IMR-90 (cell line): ENCODE data around the gene PODXL2. TPM values are rescaled to one million over a fixed set of nuclear protein-coding genes. Genes with fewer than 3 reads are reported as not detected.

ENCODE experiments used
- ATAC-seq: fragments of 200-7000 bp; cut with Tn5 transposase; 2 replicates; pipeline ENCODE4 v1.9.1; 2020; ENCODE audit warnings: low read depth, mild to moderate bottlenecking, moderate library complexity
- BruUV-seq: library from RNA; stranded (reverse); fragments of 400-500 nt; replicated peaks from 2 replicates; lab custom pipeline; 2021; lab: Mats Ljungman, UMichigan
- CTCF ChIA-PET: fragments of 300-600 bp; formaldehyde crosslinking; extraction: SDS; loops from one replicate; lab custom pipeline; 2021; ENCODE audit warnings: antibody characterized with exemption; lab: Yijun Ruan, JAX
- POLR2A ChIA-PET: fragments of 300-600 bp; sonication (Branson Sonifier 250); formaldehyde crosslinking; loops from one replicate; lab custom pipeline; 2022; ENCODE audit warnings: antibody characterized with exemption; ENCODE audit not compliant: unreplicated experiment; lab: Charles Lee
- DNase-seq: peaks from one replicate; pipeline ENCODE4 v3.0.0; 2013
- H2AFZ ChIP-seq: replicated peaks from 2 replicates; pipeline ENCODE3; 2013; ENCODE audit warnings: low read length, mild to moderate bottlenecking; ENCODE audit not compliant: poor library complexity
- H2AK5ac ChIP-seq: 2 replicates; pipeline ENCODE4 v1.6.1; 2013; ENCODE audit warnings: low read depth, low read length, inconsistent platforms
- H2AK9ac ChIP-seq: replicated peaks from 2 replicates; pipeline ENCODE3; 2013; ENCODE audit warnings: mild to moderate bottlenecking, low read depth, low read length, moderate library complexity; ENCODE audit not compliant: poor library complexity
- H2BK120ac ChIP-seq: 2 replicates; pipeline ENCODE4 v1.6.1; 2013; ENCODE audit warnings: low read depth, low read length, inconsistent platforms
- H2BK15ac ChIP-seq: 3 replicates; pipeline ENCODE4 v1.6.1; 2013; ENCODE audit warnings: low read depth, low read length, inconsistent platforms
- H2BK20ac ChIP-seq: 2 replicates; pipeline ENCODE4 v1.6.1; 2013; ENCODE audit warnings: low read depth, mild to moderate bottlenecking, inconsistent platforms, low read length, moderate library complexity
- H2BK5ac ChIP-seq: 2 replicates; pipeline ENCODE4 v1.6.1; 2013; ENCODE audit warnings: mild to moderate bottlenecking, low read depth, low read length, inconsistent platforms; ENCODE audit not compliant: poor library complexity, severe bottlenecking
- H3K14ac ChIP-seq: replicated peaks from 2 replicates; pipeline ENCODE4 v1.6.1; 2013; ENCODE audit warnings: low read depth, low read length, inconsistent platforms
- H3K18ac ChIP-seq: 2 replicates; pipeline ENCODE4 v1.6.1; 2013; ENCODE audit warnings: low read depth, low read length, control low read depth
- H3K23ac ChIP-seq: 2 replicates; pipeline ENCODE4 v1.6.1; 2013; ENCODE audit warnings: low read depth, low read length, inconsistent platforms
- H3K27ac ChIP-seq: 2 replicates; pipeline ENCODE4 v1.5.1; 2013; ENCODE audit warnings: mild to moderate bottlenecking, control low read depth, low read length; ENCODE audit not compliant: insufficient read depth
- H3K27me3 ChIP-seq: 2 replicates; pipeline ENCODE4 v1.6.1; 2013; ENCODE audit warnings: low read length; ENCODE audit not compliant: control insufficient read depth, insufficient read depth
- H3K36me3 ChIP-seq: 2 replicates; pipeline ENCODE4 v1.6.1; 2013; ENCODE audit warnings: low read length, mixed read lengths; ENCODE audit not compliant: control insufficient read depth, insufficient read depth
- H3K4ac ChIP-seq: 2 replicates; pipeline ENCODE4 v1.6.1; 2013; ENCODE audit warnings: low read depth, low read length, inconsistent platforms
- H3K4me1 ChIP-seq: 2 replicates; pipeline ENCODE4 v1.6.1; 2013; ENCODE audit warnings: low read length, mixed read lengths; ENCODE audit not compliant: control insufficient read depth, insufficient read depth
- H3K4me2 ChIP-seq: 2 replicates; pipeline ENCODE4 v1.6.1; 2013; ENCODE audit warnings: low read depth, mild to moderate bottlenecking, control low read depth, low read length, moderate library complexity
- H3K4me3 ChIP-seq: 2 replicates; pipeline ENCODE4 v1.5.1; 2013; ENCODE audit warnings: low read depth, mild to moderate bottlenecking, control low read depth, low read length, moderate library complexity; ENCODE audit not compliant: insufficient read depth
- H3K56ac ChIP-seq: 2 replicates; pipeline ENCODE4 v1.6.1; 2013; ENCODE audit warnings: low read length, inconsistent platforms; ENCODE audit not compliant: insufficient read depth; ENCODE audit errors: extremely low read depth
- H3K79me1 ChIP-seq, 2 experiments: 2 replicates each; pipeline ENCODE4 v1.6.1; 2013; ENCODE audit warnings: low read length in 2 of 2, inconsistent platforms in 1 of 2, low read depth in 1 of 2
- H3K9ac ChIP-seq: 2 replicates; pipeline ENCODE4 v1.6.1; 2013; ENCODE audit warnings: low read depth, low read length, control low read depth
- H3K9me1 ChIP-seq: 2 replicates; pipeline ENCODE4 v1.6.1; 2013; ENCODE audit warnings: low read length, inconsistent platforms; ENCODE audit not compliant: insufficient read depth
- H3K9me3 ChIP-seq: 2 replicates; pipeline ENCODE4 v1.6.1; 2013; ENCODE audit warnings: low read length; ENCODE audit not compliant: control insufficient read depth, insufficient read depth
- H4K20me1 ChIP-seq: 2 replicates; pipeline ENCODE4 v1.6.1; 2013; ENCODE audit warnings: low read length, inconsistent platforms; ENCODE audit not compliant: insufficient read depth
- H4K5ac ChIP-seq: 2 replicates; pipeline ENCODE4 v1.6.1; 2013; ENCODE audit warnings: mild to moderate bottlenecking, low read depth, low read length, control low read depth
- H4K8ac ChIP-seq, 2 experiments: 2 replicates each; pipeline ENCODE4 v1.6.1; 2013; ENCODE audit warnings: low read depth in 2 of 2, low read length in 2 of 2, control low read depth in 1 of 2, inconsistent platforms in 1 of 2
- H4K91ac ChIP-seq: 2 replicates; pipeline ENCODE4 v1.6.1; 2013; ENCODE audit warnings: low read depth, low read length, inconsistent platforms; ENCODE audit not compliant: insufficient read depth
- BHLHE40 ChIP-seq: fragments of 150-350 bp; IDR thresholded peaks from 2 replicates; pipeline ENCODE4 v1.6.1; 2016; ENCODE audit warnings: mild to moderate bottlenecking, low read depth, low read length
- CEBPB ChIP-seq: IDR thresholded peaks from 2 replicates; pipeline ENCODE4 v1.6.1; 2012; ENCODE audit warnings: low read depth, low read length, improper control_type of control experiment
- CHD1 ChIP-seq: IDR thresholded peaks from 2 replicates; pipeline ENCODE4 v1.6.1; 2012; ENCODE audit warnings: low read depth, low read length, improper control_type of control experiment
- FOS ChIP-seq: fragments of 150-350 bp; IDR thresholded peaks from 2 replicates; pipeline ENCODE4 v1.6.1; 2016; ENCODE audit warnings: low read depth, low read length
- MAFK ChIP-seq: IDR thresholded peaks from 2 replicates; pipeline ENCODE4 v1.6.1; 2012; ENCODE audit warnings: low read depth, low read length, improper control_type of control experiment
- MAZ ChIP-seq: IDR thresholded peaks from 2 replicates; pipeline ENCODE4 v1.6.1; 2012; ENCODE audit warnings: low read depth, mild to moderate bottlenecking, low read length, improper control_type of control experiment, moderate library complexity, borderline replicate concordance
- MXI1 ChIP-seq: IDR thresholded peaks from 2 replicates; pipeline ENCODE4 v1.6.1; 2012; ENCODE audit warnings: low read depth, mild to moderate bottlenecking, low read length, moderate library complexity, borderline replicate concordance
- NFE2L2 ChIP-seq: fragments of 150-350 bp; IDR thresholded peaks from 2 replicates; pipeline ENCODE4 v1.6.1; 2016; ENCODE audit warnings: low read depth, mild to moderate bottlenecking, low read length
- POLR2A ChIP-seq: IDR thresholded peaks from 2 replicates; pipeline ENCODE4 v1.6.1; 2012; ENCODE audit warnings: mild to moderate bottlenecking, low read depth, low read length
- RAD21 ChIP-seq: IDR thresholded peaks from 2 replicates; pipeline ENCODE4 v1.6.1; 2012; ENCODE audit warnings: low read length, improper control_type of control experiment
- RCOR1 ChIP-seq: IDR thresholded peaks from 2 replicates; pipeline ENCODE4 v1.6.1; 2012; ENCODE audit warnings: mild to moderate bottlenecking, low read length, improper control_type of control experiment; ENCODE audit not compliant: insufficient replicate concordance
- RFX5 ChIP-seq: IDR thresholded peaks from 2 replicates; pipeline ENCODE4 v1.8.0; 2012; ENCODE audit warnings: low read depth, mild to moderate bottlenecking, low read length, moderate library complexity
- SMC3 ChIP-seq: fragments of 150-350 bp; IDR thresholded peaks from 2 replicates; pipeline ENCODE4 v1.6.1; 2016; ENCODE audit warnings: low read depth, mild to moderate bottlenecking, antibody characterized with exemption, low read length, moderate library complexity
- whole genome bisulfite sequencing, 2 experiments: methylation state at CpG; one replicate each; pipeline versions ENCODE4 v1.1.5 to v1.1.7; 2013; ENCODE audit warnings: missing lambda C conversion rate in 2 of 2; ENCODE audit not compliant: insufficient read length in 1 of 2; ENCODE audit errors: extremely low coverage in 2 of 2; 5-methylcytosine and 5-hydroxymethylcytosine counted together
- dilution Hi-C: fragments of 300-500 bp; cut with HindIII; formaldehyde crosslinking; loops from one replicate; pipeline ENCODE4 v1.14.3; 2018; ENCODE audit warnings: low sequenced_read_pairs; ENCODE audit not compliant: unreplicated experiment
- in situ Hi-C: fragments of 300-500 bp; cut with MboI; formaldehyde crosslinking; loops from 3 replicates; pipeline ENCODE4 v1.14.3; 2019; ENCODE audit warnings: low sequenced_read_pairs, inconsistent platforms, mixed read lengths
- intact Hi-C: fragments of 100-400 bp; cut with micrococcal nuclease; formaldehyde crosslinking; loops from 2 replicates; pipeline ENCODE4 v1.10.0; 2022
- polyA plus RNA-seq, 3 experiments: library from polyadenylated mRNA; depleted of rRNA; stranded (reverse); fragments of >200 nt; gene quantifications; 2 replicates each; pipeline ENCODE4 v1.2.3, GENCODE V29; 2012; ENCODE audit warnings: low replicate concordance in 1 of 3
- total RNA-seq: library from RNA; depleted of rRNA; stranded (reverse); fragments of >200 nt; gene quantifications from 2 replicates; pipeline ENCODE4 v1.2.3, GENCODE V29; 2012
- TF ChIP-seq, protein P1 (sequence below): conservative IDR thresholded peaks from 2 replicates; pipeline ENCODE4 v1.5.1; 2012; ENCODE audit warnings: mild to moderate bottlenecking, low read depth, low read length, improper control_type of control experiment
- TF ChIP-seq, protein P2 (sequence below): fragments of 150-350 bp; IDR thresholded peaks from 2 replicates; pipeline ENCODE4 v1.6.1; 2016; ENCODE audit warnings: low read depth, mild to moderate bottlenecking, low read length, moderate library complexity, borderline replicate concordance
- TF ChIP-seq, protein P3 (sequence below): fragments of 150-350 bp; IDR thresholded peaks from 2 replicates; pipeline ENCODE4 v1.6.1; 2017; ENCODE audit warnings: mild to moderate bottlenecking, antibody characterized with exemption, low read length, low read depth

The PODXL2 gene
- total and polyA plus RNA-seq, 2 of the 4 experiments (the other 2 are of a cell fraction): 1.6 to 5.4 TPM

DNA sequence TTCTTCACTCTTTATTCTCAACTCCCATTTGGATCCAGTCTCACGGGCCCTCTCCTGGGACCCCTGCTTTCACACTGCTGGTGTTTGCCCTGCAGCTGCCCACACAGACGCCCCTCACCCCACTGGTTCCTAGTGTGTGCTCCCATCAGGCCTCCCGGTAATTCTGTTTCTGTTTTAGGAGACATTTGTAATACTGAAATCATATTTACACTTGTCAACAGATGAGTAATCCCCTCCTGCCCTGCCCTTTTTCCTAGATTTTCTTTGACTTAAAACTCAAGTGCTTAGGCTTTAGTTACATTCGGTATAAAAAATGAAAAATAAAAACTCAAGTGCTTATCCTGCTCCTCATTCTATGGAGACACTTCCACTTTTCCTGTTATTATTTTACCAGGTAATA, 25.4 kb downstream of the PODXL2 start:
- no peak overlapping the region for H3K56ac ChIP-seq
- peaks cover 6% of the 10 kb centered on the region for H3K4me1 ChIP-seq
- TF ChIP-seq, protein P1, sequence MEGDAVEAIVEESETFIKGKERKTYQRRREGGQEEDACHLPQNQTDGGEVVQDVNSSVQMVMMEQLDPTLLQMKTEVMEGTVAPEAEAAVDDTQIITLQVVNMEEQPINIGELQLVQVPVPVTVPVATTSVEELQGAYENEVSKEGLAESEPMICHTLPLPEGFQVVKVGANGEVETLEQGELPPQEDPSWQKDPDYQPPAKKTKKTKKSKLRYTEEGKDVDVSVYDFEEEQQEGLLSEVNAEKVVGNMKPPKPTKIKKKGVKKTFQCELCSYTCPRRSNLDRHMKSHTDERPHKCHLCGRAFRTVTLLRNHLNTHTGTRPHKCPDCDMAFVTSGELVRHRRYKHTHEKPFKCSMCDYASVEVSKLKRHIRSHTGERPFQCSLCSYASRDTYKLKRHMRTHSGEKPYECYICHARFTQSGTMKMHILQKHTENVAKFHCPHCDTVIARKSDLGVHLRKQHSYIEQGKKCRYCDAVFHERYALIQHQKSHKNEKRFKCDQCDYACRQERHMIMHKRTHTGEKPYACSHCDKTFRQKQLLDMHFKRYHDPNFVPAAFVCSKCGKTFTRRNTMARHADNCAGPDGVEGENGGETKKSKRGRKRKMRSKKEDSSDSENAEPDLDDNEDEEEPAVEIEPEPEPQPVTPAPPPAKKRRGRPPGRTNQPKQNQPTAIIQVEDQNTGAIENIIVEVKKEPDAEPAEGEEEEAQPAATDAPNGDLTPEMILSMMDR: no peak
- TF ChIP-seq RAD21: no peak
- TF ChIP-seq RCOR1: no peak
- TF ChIP-seq, protein P2, sequence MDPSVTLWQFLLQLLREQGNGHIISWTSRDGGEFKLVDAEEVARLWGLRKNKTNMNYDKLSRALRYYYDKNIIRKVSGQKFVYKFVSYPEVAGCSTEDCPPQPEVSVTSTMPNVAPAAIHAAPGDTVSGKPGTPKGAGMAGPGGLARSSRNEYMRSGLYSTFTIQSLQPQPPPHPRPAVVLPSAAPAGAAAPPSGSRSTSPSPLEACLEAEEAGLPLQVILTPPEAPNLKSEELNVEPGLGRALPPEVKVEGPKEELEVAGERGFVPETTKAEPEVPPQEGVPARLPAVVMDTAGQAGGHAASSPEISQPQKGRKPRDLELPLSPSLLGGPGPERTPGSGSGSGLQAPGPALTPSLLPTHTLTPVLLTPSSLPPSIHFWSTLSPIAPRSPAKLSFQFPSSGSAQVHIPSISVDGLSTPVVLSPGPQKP: no peak
- no peak for TF ChIP-seq RFX5
- TF ChIP-seq CEBPB: no peak
- TF ChIP-seq SMC3: no peak
- TF ChIP-seq MAZ: no peak
- TF ChIP-seq CHD1: no peak
- TF ChIP-seq, protein P3, sequence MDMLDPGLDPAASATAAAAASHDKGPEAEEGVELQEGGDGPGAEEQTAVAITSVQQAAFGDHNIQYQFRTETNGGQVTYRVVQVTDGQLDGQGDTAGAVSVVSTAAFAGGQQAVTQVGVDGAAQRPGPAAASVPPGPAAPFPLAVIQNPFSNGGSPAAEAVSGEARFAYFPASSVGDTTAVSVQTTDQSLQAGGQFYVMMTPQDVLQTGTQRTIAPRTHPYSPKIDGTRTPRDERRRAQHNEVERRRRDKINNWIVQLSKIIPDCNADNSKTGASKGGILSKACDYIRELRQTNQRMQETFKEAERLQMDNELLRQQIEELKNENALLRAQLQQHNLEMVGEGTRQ: no peak
- no peak for TF ChIP-seq NFE2L2
- no peak for TF ChIP-seq BHLHE40
- TF ChIP-seq MAFK: no peak
- no peak for TF ChIP-seq FOS
- no peak for TF ChIP-seq MXI1
- TF ChIP-seq POLR2A: no peak
- H2BK120ac ChIP-seq: no peak overlapping the region
- no peak overlapping the region for H3K9ac ChIP-seq
- no peaks in the 10 kb centered on the region; the same call in 1 of the 2 replicates for H3K27me3 ChIP-seq
- H2BK20ac ChIP-seq: no peak overlapping the region
- H3K4me3 ChIP-seq: no peak overlapping the region
- POLR2A ChIA-PET: no interaction called here
- H3K9me1 ChIP-seq: no peaks in the 10 kb centered on the region; the same call in 1 of the 2 replicates
- CTCF ChIA-PET: no interaction called here
- no peaks in the 10 kb centered on the region for H3K36me3 ChIP-seq
- no peak overlapping the region for H3K4ac ChIP-seq
- in situ Hi-C loops (loop anchor here (10.0 kb wide), 1 partner anchor 310 kb away; no protein-coding TSS in a partner anchor), dilution Hi-C loops (no loop called here), intact Hi-C loops (loop anchor here (5.0 kb wide), 1 partner anchor 478 kb away; no protein-coding TSS in a partner anchor)
- H3K18ac ChIP-seq: no peak overlapping the region
- no peak overlapping the region for H3K4me2 ChIP-seq
- ATAC-seq (no peak), DNase-seq (no peak)
- WGBS, 2 experiments: 60% methylated on average over 1 of the region's 4 CpGs; no CpG with 5 or more reads in 1 of the 2 experiments
- no peak overlapping the region for H4K91ac ChIP-seq
- no peak overlapping the region for H2BK15ac ChIP-seq
- H2AFZ ChIP-seq: no peak overlapping the region
- no peaks in the 10 kb centered on the region; the same call in 1 of the 2 replicates for H4K20me1 ChIP-seq
- no peak overlapping the region for H3K27ac ChIP-seq
- no peak overlapping the region for H4K5ac ChIP-seq
- H3K79me1 ChIP-seq: no peaks in the 10 kb centered on the region
- no peak overlapping the region for H2BK5ac ChIP-seq
- H2AK5ac ChIP-seq: no peak overlapping the region
- H4K8ac ChIP-seq: no peak overlapping the region; a peak in 1 of 4 replicates
- H3K14ac ChIP-seq: no peak overlapping the region
- H3K23ac ChIP-seq: no peak overlapping the region
- no TSS peak for BruUV-seq
- H2AK9ac ChIP-seq: no peak overlapping the region
- H3K9me3 ChIP-seq: no peaks in the 10 kb centered on the region
